SU-DHL-6 (cell line): ENCODE results near the gene CHD2.

ENCODE experiments used
- H2AFZ ChIP-seq: fragments of 200-600 bp; sonication (generic); 2 replicates; pipeline ENCODE4 v1.6.1; 2014; ENCODE audit warnings: low read depth, mild to moderate bottlenecking, moderate library complexity, mixed read lengths, antibody characterized with exemption, low read length; ENCODE audit not compliant: severe bottlenecking
- H3F3A ChIP-seq: fragments of 200-600 bp; shearing (Covaris generic); 2 replicates; pipeline ENCODE4 v1.6.0; 2016; ENCODE audit warnings: antibody characterized with exemption, mild to moderate bottlenecking; ENCODE audit not compliant: insufficient read depth
- H3K27ac ChIP-seq: fragments of 200-600 bp; sonication (generic); 2 replicates; pipeline ENCODE4 v1.5.1; 2016; ENCODE audit warnings: low read depth, mild to moderate bottlenecking, low read length, moderate library complexity, mixed read lengths
- H3K27me3 ChIP-seq: fragments of 200-600 bp; sonication (generic), shearing (Covaris generic); 2 replicates; pipeline ENCODE4 v1.6.0; 2014; ENCODE audit warnings: mild to moderate bottlenecking, low read length
- H3K36me3 ChIP-seq: fragments of 200-600 bp; sonication (generic); 2 replicates; pipeline ENCODE4 v1.6.1; 2014; ENCODE audit warnings: mild to moderate bottlenecking, low read length, mixed read lengths
- H3K4me2 ChIP-seq: fragments of 300-600, 200-600 bp; shearing (Covaris generic), sonication (generic); 2 replicates; pipeline ENCODE4 v1.6.0; 2014; ENCODE audit warnings: low read length, low read depth, mild to moderate bottlenecking; ENCODE audit not compliant: poor library complexity, severe bottlenecking
- H3K4me3 ChIP-seq: fragments of 200-600 bp; sonication (generic); 2 replicates; pipeline ENCODE4 v1.5.1; 2014; ENCODE audit warnings: antibody characterized with exemption, low read length, mild to moderate bottlenecking, mixed read lengths; ENCODE audit not compliant: insufficient read depth, poor library complexity, severe bottlenecking
- H3K79me2 ChIP-seq: fragments of 200-600 bp; sonication (generic); 2 replicates; pipeline ENCODE4 v1.6.1; 2014; ENCODE audit warnings: mild to moderate bottlenecking, low read length, moderate library complexity; ENCODE audit not compliant: insufficient read depth
- H3K9ac ChIP-seq: fragments of 200-600 bp; sonication (generic); 2 replicates; pipeline ENCODE4 v1.7.0; 2014; ENCODE audit warnings: mild to moderate bottlenecking, low read length
- H3K9me2 ChIP-seq: fragments of 200-600 bp; sonication (generic); replicated peaks from 2 replicates; pipeline ENCODE4 v1.6.1; 2014; ENCODE audit warnings: low read length; ENCODE audit not compliant: insufficient read depth
- H3K9me3 ChIP-seq: fragments of 200-600 bp; sonication (generic); 2 replicates; pipeline ENCODE4 v1.6.1; 2014; ENCODE audit warnings: low read length, mixed read lengths; ENCODE audit not compliant: insufficient read depth
- H4K20me1 ChIP-seq: fragments of 200-600 bp; sonication (generic); 2 replicates; pipeline ENCODE4 v1.6.1; 2014; ENCODE audit warnings: low read depth, mild to moderate bottlenecking, antibody characterized with exemption, low read length, moderate library complexity, mixed read lengths
- EZH2phosphoT487 ChIP-seq: fragments of 200-600 bp; sonication (generic), shearing (Covaris generic); conservative IDR thresholded peaks from 2 replicates; pipeline ENCODE4 v1.6.1; 2018; ENCODE audit warnings: mild to moderate bottlenecking, antibody characterized with exemption, low read length, moderate library complexity, mixed read lengths
- TF ChIP-seq, protein P1 (sequence below): fragments of 200-600 bp; sonication (generic); IDR thresholded peaks from one replicate; pipeline ENCODE4 v1.5.1; 2017; ENCODE audit warnings: antibody characterized with exemption, mild to moderate bottlenecking, low read length, moderate library complexity; ENCODE audit not compliant: insufficient read depth, poor library complexity, severe bottlenecking

Gene CHD2

DNA sequence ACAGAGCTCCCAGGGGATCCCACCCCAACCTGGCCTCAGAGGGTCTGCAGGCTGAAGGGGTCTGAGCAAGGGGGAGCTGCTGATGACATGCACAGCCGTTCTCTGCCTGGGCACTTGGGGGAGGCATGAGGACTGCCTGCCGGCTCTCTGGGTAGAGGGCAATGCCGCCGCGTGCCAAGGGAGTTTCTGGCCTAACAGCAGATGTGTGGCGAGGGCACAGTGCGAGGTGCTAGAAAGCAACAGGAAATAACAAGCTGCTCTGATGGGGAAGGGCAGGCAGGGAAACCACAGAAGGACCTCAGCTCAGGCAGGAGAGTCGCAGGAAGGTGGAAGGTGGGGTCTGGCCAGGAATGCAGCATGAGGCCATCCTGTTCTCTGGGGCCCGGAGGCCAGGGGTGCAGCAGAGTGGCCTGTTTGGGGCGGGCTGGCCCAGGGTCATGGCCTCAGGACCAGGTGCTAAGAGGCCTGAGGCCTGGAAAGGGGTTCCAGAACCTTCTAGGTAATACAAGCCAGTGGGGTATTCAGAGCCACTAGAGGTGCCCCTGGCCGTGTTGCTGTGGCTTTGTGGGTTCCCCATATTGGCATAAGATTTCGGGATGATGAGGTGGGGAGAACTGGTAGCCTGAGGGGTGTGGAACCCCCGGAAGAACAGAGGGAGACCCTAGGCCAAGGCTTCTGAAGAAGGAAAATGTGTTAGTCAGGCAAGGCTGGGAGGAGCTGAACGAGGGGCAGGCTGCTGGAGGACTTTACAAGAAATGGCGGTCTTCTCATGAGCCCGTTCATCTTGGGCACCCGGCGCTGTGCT is 147.7 kb downstream of the CHD2 start:
- Histone ChIP-seq H3K9ac (no peak overlapping the region), H3K9me3 (no peaks in the 10 kb centered on the region), H3F3A (no peaks in the 10 kb centered on the region), H2AFZ (no peak overlapping the region), H3K27me3 (no peaks in the 10 kb centered on the region), H3K9me2 (no peaks in the 10 kb centered on the region), H3K79me2 (no peaks in the 10 kb centered on the region), H3K4me2 (no peak overlapping the region), H3K27ac (no peak overlapping the region), H3K36me3 (no peaks in the 10 kb centered on the region), H3K4me3 (no peak overlapping the region), H4K20me1 (no peaks in the 10 kb centered on the region)
- TF ChIP-seq, protein P1, sequence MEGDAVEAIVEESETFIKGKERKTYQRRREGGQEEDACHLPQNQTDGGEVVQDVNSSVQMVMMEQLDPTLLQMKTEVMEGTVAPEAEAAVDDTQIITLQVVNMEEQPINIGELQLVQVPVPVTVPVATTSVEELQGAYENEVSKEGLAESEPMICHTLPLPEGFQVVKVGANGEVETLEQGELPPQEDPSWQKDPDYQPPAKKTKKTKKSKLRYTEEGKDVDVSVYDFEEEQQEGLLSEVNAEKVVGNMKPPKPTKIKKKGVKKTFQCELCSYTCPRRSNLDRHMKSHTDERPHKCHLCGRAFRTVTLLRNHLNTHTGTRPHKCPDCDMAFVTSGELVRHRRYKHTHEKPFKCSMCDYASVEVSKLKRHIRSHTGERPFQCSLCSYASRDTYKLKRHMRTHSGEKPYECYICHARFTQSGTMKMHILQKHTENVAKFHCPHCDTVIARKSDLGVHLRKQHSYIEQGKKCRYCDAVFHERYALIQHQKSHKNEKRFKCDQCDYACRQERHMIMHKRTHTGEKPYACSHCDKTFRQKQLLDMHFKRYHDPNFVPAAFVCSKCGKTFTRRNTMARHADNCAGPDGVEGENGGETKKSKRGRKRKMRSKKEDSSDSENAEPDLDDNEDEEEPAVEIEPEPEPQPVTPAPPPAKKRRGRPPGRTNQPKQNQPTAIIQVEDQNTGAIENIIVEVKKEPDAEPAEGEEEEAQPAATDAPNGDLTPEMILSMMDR, result no peak
- TF ChIP-seq EZH2phosphoT487, result no peak

DNA sequence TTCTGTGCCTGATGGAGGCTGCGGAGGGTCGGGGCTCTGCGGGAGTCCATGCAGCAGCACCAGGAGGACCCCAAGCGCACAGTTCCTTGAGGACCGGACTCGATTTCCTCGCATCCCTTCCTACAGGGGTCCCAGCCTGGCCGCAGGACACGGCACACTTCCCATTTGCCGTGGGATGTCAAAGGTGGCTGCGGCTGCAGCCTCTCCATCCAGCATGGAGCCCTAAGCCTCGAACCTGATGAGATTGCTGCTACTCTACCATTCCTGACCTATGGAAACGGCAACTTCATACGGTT is 148.2 kb downstream of the CHD2 start:
- H3K9ac ChIP-seq, result no peak overlapping the region

DNA sequence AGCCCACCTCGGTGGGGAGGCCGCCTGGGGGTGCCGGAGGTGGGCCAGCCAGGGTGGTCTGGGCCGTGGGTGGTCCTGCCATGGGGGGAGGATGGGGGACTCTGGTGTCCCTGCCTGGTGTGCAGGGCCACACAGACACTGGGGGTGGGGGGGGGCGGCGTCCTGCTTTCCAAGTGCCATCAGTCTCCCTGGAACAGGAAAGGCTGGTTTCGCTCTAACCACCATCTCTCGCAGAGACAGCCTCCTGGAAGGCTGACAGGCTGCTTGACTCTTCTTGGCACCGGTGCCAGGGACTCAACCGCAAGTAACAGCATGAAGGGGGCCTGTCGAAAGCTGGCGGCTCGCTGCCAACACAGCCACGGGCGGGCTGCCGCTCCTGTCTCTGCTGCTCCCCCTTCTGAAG is 148.6 kb downstream of the CHD2 start:
- Histone ChIP-seq H3K27me3 (no peaks in the 10 kb centered on the region), H3K27ac (no peak overlapping the region), H4K20me1 (no peaks in the 10 kb centered on the region), H2AFZ (no peak overlapping the region), H3K9me2 (no peaks in the 10 kb centered on the region), H3K4me2 (no peak overlapping the region), H3K9ac (no peak overlapping the region), H3K79me2 (no peaks in the 10 kb centered on the region), H3K9me3 (no peaks in the 10 kb centered on the region), H3F3A (no peaks in the 10 kb centered on the region), H3K4me3 (no peak overlapping the region), H3K36me3 (no peaks in the 10 kb centered on the region)
- TF ChIP-seq EZH2phosphoT487, result no peak
- TF ChIP-seq, protein P1, result no peak

More for the DNA sequence above, 148.2 kb downstream of the CHD2 start:
- no peaks in the 10 kb centered on the region for H3F3A ChIP-seq
- no peak for TF ChIP-seq EZH2phosphoT487
- no peaks in the 10 kb centered on the region for H3K9me2 ChIP-seq
- no peaks in the 10 kb centered on the region for H3K36me3 ChIP-seq
- no peak overlapping the region for H2AFZ ChIP-seq
- H3K79me2 ChIP-seq, result no peaks in the 10 kb centered on the region
- H3K27ac ChIP-seq, result no peak overlapping the region
- no peaks in the 10 kb centered on the region for H3K9me3 ChIP-seq
- H3K27me3 ChIP-seq, result no peaks in the 10 kb centered on the region
- H4K20me1 ChIP-seq, result no peaks in the 10 kb centered on the region
- H3K4me2 ChIP-seq, result no peak overlapping the region
- no peak overlapping the region for H3K4me3 ChIP-seq

DNA sequence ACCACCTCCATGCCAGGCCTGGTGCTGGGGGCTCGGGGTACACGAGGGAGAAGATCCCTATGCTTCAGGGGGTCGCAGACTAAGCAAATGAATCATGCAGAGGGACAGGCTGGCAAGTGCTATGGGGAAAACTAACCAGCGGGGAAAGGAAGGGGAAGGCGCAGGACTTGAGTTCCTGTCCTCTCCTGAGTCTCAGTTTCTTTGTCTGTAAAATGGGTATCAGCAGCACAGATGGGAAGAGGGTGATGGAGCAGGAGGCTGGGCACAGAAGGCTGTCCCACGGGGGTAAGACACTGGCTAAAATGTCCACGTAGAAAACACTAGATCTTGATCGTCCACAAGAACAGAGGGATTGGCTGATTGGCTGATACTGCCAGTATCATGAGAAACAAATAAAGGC is 149.1 kb downstream of the CHD2 start:
- Histone ChIP-seq H3K9me3 (no peaks in the 10 kb centered on the region), H3K79me2 (no peaks in the 10 kb centered on the region)

More for the DNA sequence above, 149.1 kb downstream of the CHD2 start:
- no peaks in the 10 kb centered on the region for H3F3A ChIP-seq
- H3K27ac ChIP-seq, result no peak overlapping the region
- no peaks in the 10 kb centered on the region for H3K9me2 ChIP-seq
- H3K27me3 ChIP-seq, result no peaks in the 10 kb centered on the region
- H3K4me3 ChIP-seq, result no peak overlapping the region
- no peaks in the 10 kb centered on the region for H4K20me1 ChIP-seq
- H3K4me2 ChIP-seq, result no peak overlapping the region
- no peak overlapping the region for H2AFZ ChIP-seq
- no peak overlapping the region for H3K9ac ChIP-seq
- H3K36me3 ChIP-seq, result no peaks in the 10 kb centered on the region
- no peak for TF ChIP-seq EZH2phosphoT487
- TF ChIP-seq, protein P1, result no peak
